ENCODE measurements around the gene SLC8A3. TPM values are rescaled to one million over a fixed set of nuclear protein-coding genes. Genes with fewer than 3 reads are reported as not detected.

SLC8A3 gene
- total RNA-seq, 1 donor from 2014 or later: 0.12 TPM

- DNase-seq (ENCODE audit: low read depth): no peak
- TF ChIP-seq CTCF (conservative IDR thresholded peaks at IDR 0.05; ENCODE audit: low read depth, low read length): no peak
- no peak overlapping the region for H3K4me3 ChIP-seq (ENCODE audit: low read depth, low read length)
These were observed 45.4 kb downstream of the SLC8A3 start for GRCh38 chr14:70143306-70143705.

GRCh38 chr14:70140614-70141013, 48.1 kb downstream of the SLC8A3 start:
- TF ChIP-seq CTCF (conservative IDR thresholded peaks at IDR 0.05; ENCODE audit: low read depth, low read length): no peak
- no peak for DNase-seq (ENCODE audit: low read depth)
- H3K4me3 ChIP-seq (ENCODE audit: low read depth, low read length): no peak overlapping the region

- no peak overlapping the region for H3K4me3 ChIP-seq (ENCODE audit: low read depth, low read length)
- DNase-seq (ENCODE audit: low read depth): no peak
- TF ChIP-seq CTCF (conservative IDR thresholded peaks at IDR 0.05; ENCODE audit: low read depth, low read length): no peak
These were observed 49.4 kb downstream of the SLC8A3 start for GRCh38 chr14:70139384-70139783.

GRCh38 chr14:70137788-70138187, 51.0 kb downstream of the SLC8A3 start:
- TF ChIP-seq CTCF (conservative IDR thresholded peaks at IDR 0.05; ENCODE audit: low read depth, low read length): no peak
- H3K4me3 ChIP-seq (ENCODE audit: low read depth, low read length): no peak overlapping the region
- DNase-seq (ENCODE audit: low read depth): no peak

GRCh38 chr14:70133461-70133860, 55.3 kb downstream of the SLC8A3 start:
- no peak for TF ChIP-seq CTCF (conservative IDR thresholded peaks at IDR 0.05; ENCODE audit: low read depth, low read length)
- DNase-seq (ENCODE audit: low read depth): no peak
- H3K4me3 ChIP-seq (ENCODE audit: low read depth, low read length): no peak overlapping the region

- H3K4me3 ChIP-seq (ENCODE audit: low read depth, low read length): no peak overlapping the region
- no peak for TF ChIP-seq CTCF (conservative IDR thresholded peaks at IDR 0.05; ENCODE audit: low read depth, low read length)
- DNase-seq (ENCODE audit: low read depth): no peak
These were observed 58.3 kb downstream of the SLC8A3 start for GRCh38 chr14:70130482-70130881.

- DNase-seq (ENCODE audit: low read depth): no peak
- no peak for TF ChIP-seq CTCF (conservative IDR thresholded peaks at IDR 0.05; ENCODE audit: low read depth, low read length)
- no peak overlapping the region for H3K4me3 ChIP-seq (ENCODE audit: low read depth, low read length)
These were observed 61.6 kb downstream of the SLC8A3 start for GRCh38 chr14:70127186-70127585.
